GM12878 (cell line): Measurements from ENCODE around the gene LYZL2. TPM values are rescaled to one million over a fixed set of nuclear protein-coding genes. Genes with fewer than 3 reads are reported as not detected.

ENCODE experiments used
- ATAC-seq: fragments of 200-7000 bp; cut with Tn5 transposase; 3 replicates; pipeline ENCODE4 v1.9.1; 2020; ENCODE audit warnings: mild to moderate bottlenecking, moderate library complexity
- BruUV-seq: library from RNA; stranded (reverse); fragments of 400-500 nt; replicated peaks from 2 replicates; lab custom pipeline; 2021; lab: Mats Ljungman, UMichigan
- CTCF ChIA-PET: fragments of 300-600 bp; sonication (Branson Sonifier 250); formaldehyde crosslinking; extraction: SDS; loops from one replicate; lab custom pipeline; 2021; ENCODE audit warnings: inconsistent platforms; lab: Yijun Ruan, JAX
- POLR2A ChIA-PET: fragments of 350-600 bp; formaldehyde crosslinking; extraction: SDS; loops from one replicate; lab custom pipeline; 2021; ENCODE audit warnings: inconsistent platforms; lab: Charles Lee
- RAD21 ChIA-PET: fragments of 300-600 bp; sonication (Branson Sonifier 250); formaldehyde crosslinking; loops from one replicate; lab custom pipeline; 2023; ENCODE audit warnings: antibody characterized with exemption; ENCODE audit not compliant: unreplicated experiment; lab: Charles Lee
- SMC1A ChIA-PET: fragments of 300-600 bp; sonication (Branson Sonifier 250); formaldehyde crosslinking; loops from one replicate; lab custom pipeline; 2023; ENCODE audit not compliant: unreplicated experiment, uncharacterized antibody; lab: Charles Lee
- DNase-seq: peaks from one replicate; pipeline ENCODE4 v3.0.0-alpha.2; 2011; ENCODE audit warnings: low read depth, low spot score
- FAIRE-seq: peaks from 3 replicates; lab custom pipeline; 2011; peaks lifted over from hg19 to GRCh38; lab: Jason Lieb, UNC
- H2AFZ ChIP-seq: 2 replicates; pipeline ENCODE4 v1.6.0; 2011; ENCODE audit warnings: low read depth, low read length, control low read depth; ENCODE audit not compliant: control insufficient read depth
- H3K27ac ChIP-seq: 2 replicates; pipeline ENCODE4 v1.5.1; 2011; ENCODE audit warnings: control low read depth; ENCODE audit not compliant: control insufficient read depth, insufficient read depth
- H3K27me3 ChIP-seq, 2 experiments: replicated peaks in 1 of 2; 2 replicates each; pipeline versions ENCODE4 v1.6.0 to v1.6.1; 2011; ENCODE audit warnings: low read length in 1 of 2; ENCODE audit not compliant: control insufficient read depth in 2 of 2, insufficient read depth in 2 of 2
- H3K36me3 ChIP-seq, 2 experiments: 2 replicates each; pipeline ENCODE4 v1.5.1; 2011; ENCODE audit warnings: low read length in 1 of 2; ENCODE audit not compliant: control insufficient read depth in 2 of 2, insufficient read depth in 2 of 2
- H3K4me1 ChIP-seq: 2 replicates; pipeline ENCODE4 v1.6.1; 2011; ENCODE audit warnings: mild to moderate bottlenecking, low read length, moderate library complexity, mixed read lengths; ENCODE audit not compliant: control insufficient read depth, insufficient read depth
- H3K4me2 ChIP-seq: 2 replicates; pipeline ENCODE4 v1.6.0; 2011; ENCODE audit warnings: control low read depth; ENCODE audit not compliant: control insufficient read depth, insufficient read depth
- H3K4me3 ChIP-seq: fragments of 200-600 bp; sonication (generic); 2 replicates; pipeline ENCODE4 v1.5.1; 2016
- H3K79me2 ChIP-seq: 2 replicates; pipeline ENCODE4 v1.6.0; 2011; ENCODE audit warnings: low read length; ENCODE audit not compliant: control insufficient read depth, insufficient read depth
- H3K9ac ChIP-seq: 2 replicates; pipeline ENCODE4 v1.8.0; 2011; ENCODE audit warnings: low read length, control low read depth, mixed read lengths; ENCODE audit not compliant: control insufficient read depth, insufficient read depth
- H3K9me3 ChIP-seq: replicated peaks from 3 replicates; pipeline ENCODE4 v1.5.1; 2011; ENCODE audit warnings: mild to moderate bottlenecking, low read length; ENCODE audit not compliant: control insufficient read depth, insufficient read depth
- H4K20me1 ChIP-seq: 2 replicates; pipeline ENCODE4 v1.6.0; 2011; ENCODE audit not compliant: control insufficient read depth, insufficient read depth
- BMI1 ChIP-seq: fragments of 450-650 bp; IDR thresholded peaks from 2 replicates; pipeline ENCODE4 v1.6.1; 2016; ENCODE audit warnings: mild to moderate bottlenecking, moderate library complexity, borderline replicate concordance
- CHD4 ChIP-seq: fragments of 200-600 bp; sonication (generic); IDR thresholded peaks from 2 replicates; pipeline ENCODE4 v1.6.1; 2016; ENCODE audit warnings: mild to moderate bottlenecking
- CREM ChIP-seq: IDR thresholded peaks from 2 replicates; pipeline ENCODE4 v1.6.1; 2014; ENCODE audit warnings: antibody characterized with exemption, low read depth
- HDAC6 ChIP-seq: fragments of 200-600 bp; sonication (generic); IDR thresholded peaks from one replicate; pipeline ENCODE4 v1.8.0; 2017; ENCODE audit warnings: antibody characterized with exemption; ENCODE audit not compliant: unreplicated experiment
- IRF4 ChIP-seq: IDR thresholded peaks from 2 replicates; pipeline ENCODE4 v1.6.1; 2011; ENCODE audit warnings: low read depth, low read length
- KAT2A ChIP-seq: conservative IDR thresholded peaks from 2 replicates; pipeline ENCODE4 v1.6.1; 2011; ENCODE audit warnings: low read depth, low read length; ENCODE audit not compliant: control insufficient read depth
- PAX8 ChIP-seq: fragments of 450-650 bp; IDR thresholded peaks from 2 replicates; pipeline ENCODE4 v1.6.1; 2017; ENCODE audit warnings: mild to moderate bottlenecking, moderate library complexity
- RAD21 ChIP-seq: IDR thresholded peaks from 2 replicates; pipeline ENCODE4 v1.6.1; 2011; ENCODE audit warnings: mild to moderate bottlenecking, low read depth, low read length, moderate library complexity; ENCODE audit not compliant: insufficient read depth
- RB1 ChIP-seq: fragments of 450-650 bp; formaldehyde crosslinking; IDR thresholded peaks from 2 replicates; pipeline ENCODE4 v1.6.1; 2017; ENCODE audit warnings: mild to moderate bottlenecking, borderline replicate concordance
- SIN3A ChIP-seq: IDR thresholded peaks from 2 replicates; pipeline ENCODE4 v1.6.1; 2012; ENCODE audit warnings: low read depth, low read length, improper control_type of control experiment
- SMC3 ChIP-seq: IDR thresholded peaks from 2 replicates; pipeline ENCODE4 v1.6.1; 2011; ENCODE audit warnings: low read length, improper control_type of control experiment, borderline replicate concordance
- SP1 ChIP-seq: IDR thresholded peaks from one replicate; pipeline ENCODE4 v1.6.1; 2011; ENCODE audit warnings: low read depth, low read length
- TCF3 ChIP-seq: IDR thresholded peaks from 2 replicates; pipeline ENCODE4 v1.6.1; 2012; ENCODE audit warnings: low read depth, mild to moderate bottlenecking, low read length, borderline replicate concordance; ENCODE audit not compliant: insufficient read depth
- ZNF384 ChIP-seq: IDR thresholded peaks from 2 replicates; pipeline ENCODE4 v1.6.1; 2012; ENCODE audit warnings: low read depth, mild to moderate bottlenecking, low read length, improper control_type of control experiment, borderline replicate concordance
- ZNF622 ChIP-seq: fragments of 450-650 bp; IDR thresholded peaks from 2 replicates; pipeline ENCODE4 v1.6.1; 2017; ENCODE audit warnings: mild to moderate bottlenecking, inconsistent platforms
- WGBS: methylation state at CpG from one replicate; pipeline ENCODE4 v1.1.6; 2016; ENCODE audit warnings: low lambda C conversion rate; ENCODE audit not compliant: insufficient replicate concordance, insufficient coverage; ENCODE audit errors: missing lambda C conversion rate; 5-methylcytosine and 5-hydroxymethylcytosine counted together
- in situ Hi-C: fragments of 300-500 bp; cut with MboI; formaldehyde crosslinking; loops from 9 replicates; pipeline ENCODE4 v1.14.3; 2018; ENCODE audit warnings: mixed read lengths
- intact Hi-C: fragments of 100-400 bp; cut with micrococcal nuclease; formaldehyde crosslinking; loops from one replicate; pipeline ENCODE4 v1.14.2; 2022; ENCODE audit not compliant: unreplicated experiment
- polyA plus RNA-seq, 11 experiments: library from polyadenylated mRNA; depleted of rRNA in 4 of 11; unstranded in 6 of 11; stranded (reverse) in 5 of 11; fragments of >200 nt; fragmentation: Nextera tagmentation in 4 of 11; fragmentation: Illumina TruSeq in 1 of 11; extraction: Ambion mirVana in 4 of 11; extraction: Trizol in 1 of 11; gene quantifications; 1 replicate in 1 of 11; 2 replicates in 10 of 11; pipeline versions ENCODE4 v1.2.1 to v1.2.3, GENCODE V29; 2011 to 2016; ENCODE audit warnings: inconsistent platforms in 2 of 11, missing spikeins in 2 of 11, low read depth in 1 of 11
- total RNA-seq, 4 experiments: library from RNA; depleted of rRNA in 3 of 4; stranded (reverse); fragments of >200 nt in 3 of 4; fragmentation: Illumina TruSeq in 1 of 4; extraction: Trizol in 1 of 4; gene quantifications; 2 replicates each; pipeline versions ENCODE4 v1.2.1 to v1.2.3, GENCODE V29; 2013 to 2021
- TF ChIP-seq, protein P1 (sequence below): fragments of 450-650 bp; IDR thresholded peaks from 2 replicates; pipeline ENCODE4 v1.6.1; 2014; ENCODE audit warnings: mild to moderate bottlenecking
- TF ChIP-seq, protein P2 (sequence below): fragments of 450-650 bp; IDR thresholded peaks from 2 replicates; pipeline ENCODE4 v1.6.1; 2017; ENCODE audit warnings: borderline replicate concordance
- TF ChIP-seq, protein P3 (sequence below): IDR thresholded peaks from 2 replicates; pipeline ENCODE4 v1.6.1; 2011; ENCODE audit warnings: borderline replicate concordance, low read depth, mild to moderate bottlenecking, moderate library complexity, low read length; ENCODE audit not compliant: insufficient read depth, poor library complexity, severe bottlenecking

Gene LYZL2
- total and polyA plus RNA-seq, 10 of the 15 experiments (the other 5 are each of a cell fraction or from before 2014, with no cell fraction given): not detected

DNA sequence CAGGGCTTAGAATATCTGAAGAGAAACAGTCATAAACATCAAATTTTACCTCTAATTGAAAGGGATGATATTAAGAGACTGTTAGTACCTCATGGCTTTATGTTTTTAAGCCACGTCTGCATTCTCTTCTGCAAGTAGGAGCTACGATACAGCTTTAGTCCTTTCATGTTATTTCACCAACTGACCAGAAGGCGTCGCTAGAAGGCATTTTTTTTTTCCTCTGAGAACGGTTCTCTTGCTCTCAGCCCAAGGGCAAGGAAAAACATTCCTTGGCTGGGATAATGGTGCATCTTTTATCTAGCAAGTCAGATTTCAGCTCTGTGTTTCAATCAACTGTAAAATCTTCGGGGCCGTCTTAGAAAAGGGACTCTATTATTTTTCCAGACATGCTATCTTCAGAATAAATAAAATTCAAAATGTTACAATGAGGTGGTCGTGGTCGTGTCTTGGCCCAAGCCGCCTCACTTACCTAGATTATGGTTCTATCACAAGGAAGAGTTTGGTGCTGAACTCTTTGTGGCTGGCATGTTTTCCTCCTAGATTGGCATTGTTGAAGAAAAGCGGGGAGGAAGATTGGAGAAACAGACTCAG lies 41.6 kb upstream of the LYZL2 start:
- CTCF ChIA-PET: interaction anchor here (0.6 to 3.9 kb wide), 38 partner anchors 11 to 1191 kb away, joined by 3 to 50 read pairs (median 5); no protein-coding TSS in a partner anchor
- H3K36me3 ChIP-seq: no peaks in the 10 kb centered on the region
- in situ Hi-C loops: loop anchor here (5.0 kb wide), 1 partner anchor 1159 kb away; no protein-coding TSS in a partner anchor
- no peaks in the 10 kb centered on the region for H3K27me3 ChIP-seq
- no TSS peak for BruUV-seq
- peaks cover 10% of the 10 kb centered on the region for H3K4me1 ChIP-seq
- H3K9me3 ChIP-seq: no peaks in the 10 kb centered on the region
- ATAC-seq (peak; percentile 78), DNase-seq (no peak), FAIRE-seq (peak; percentile 96)
- no peak overlapping the region for H3K9ac ChIP-seq
- no peak overlapping the region for H3K4me3 ChIP-seq
- peak overlapping the region; percentile 22; the same call in 1 of the 2 replicates for H3K4me2 ChIP-seq
- POLR2A ChIA-PET: interaction anchor here (0.5 to 0.6 kb wide), 2 partner anchors 359 to 846 kb away, joined by 3 to 4 read pairs; no protein-coding TSS in a partner anchor
- peak overlapping the region; percentile 65; the same call in 1 of the 2 replicates for H2AFZ ChIP-seq
- intact Hi-C loops: no loop called here
- WGBS: 30% methylated on average over 11 of the region's 11 CpGs
- SMC1A ChIA-PET: interaction anchor here (0.6 to 5.0 kb wide), 18 partner anchors 10 to 1038 kb away, joined by 3 to 30 read pairs (median 4); no protein-coding TSS in a partner anchor
- no peaks in the 10 kb centered on the region for H4K20me1 ChIP-seq
- RAD21 ChIA-PET: interaction anchor here (0.6 to 2.0 kb wide), 12 partner anchors 10 to 1137 kb away, joined by 3 to 9 read pairs (median 4); no protein-coding TSS in a partner anchor
- no peaks in the 10 kb centered on the region for H3K79me2 ChIP-seq
- H3K27ac ChIP-seq: no peak overlapping the region
- TF ChIP-seq, protein P1, sequence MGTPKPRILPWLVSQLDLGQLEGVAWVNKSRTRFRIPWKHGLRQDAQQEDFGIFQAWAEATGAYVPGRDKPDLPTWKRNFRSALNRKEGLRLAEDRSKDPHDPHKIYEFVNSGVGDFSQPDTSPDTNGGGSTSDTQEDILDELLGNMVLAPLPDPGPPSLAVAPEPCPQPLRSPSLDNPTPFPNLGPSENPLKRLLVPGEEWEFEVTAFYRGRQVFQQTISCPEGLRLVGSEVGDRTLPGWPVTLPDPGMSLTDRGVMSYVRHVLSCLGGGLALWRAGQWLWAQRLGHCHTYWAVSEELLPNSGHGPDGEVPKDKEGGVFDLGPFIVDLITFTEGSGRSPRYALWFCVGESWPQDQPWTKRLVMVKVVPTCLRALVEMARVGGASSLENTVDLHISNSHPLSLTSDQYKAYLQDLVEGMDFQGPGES: no peak
- peak; percentile 73 for TF ChIP-seq RAD21
- TF ChIP-seq SIN3A: no peak
- TF ChIP-seq PAX8: no peak
- TF ChIP-seq ZNF384: 0 out of 2 replicates have a peak, but pooled peaks have one; percentile 24
- no peak for TF ChIP-seq BMI1
- TF ChIP-seq TCF3: no peak
- no peak for TF ChIP-seq ZNF622
- no peak for TF ChIP-seq RB1
- TF ChIP-seq CHD4: no peak
- TF ChIP-seq IRF4: no peak
- TF ChIP-seq, protein P2, sequence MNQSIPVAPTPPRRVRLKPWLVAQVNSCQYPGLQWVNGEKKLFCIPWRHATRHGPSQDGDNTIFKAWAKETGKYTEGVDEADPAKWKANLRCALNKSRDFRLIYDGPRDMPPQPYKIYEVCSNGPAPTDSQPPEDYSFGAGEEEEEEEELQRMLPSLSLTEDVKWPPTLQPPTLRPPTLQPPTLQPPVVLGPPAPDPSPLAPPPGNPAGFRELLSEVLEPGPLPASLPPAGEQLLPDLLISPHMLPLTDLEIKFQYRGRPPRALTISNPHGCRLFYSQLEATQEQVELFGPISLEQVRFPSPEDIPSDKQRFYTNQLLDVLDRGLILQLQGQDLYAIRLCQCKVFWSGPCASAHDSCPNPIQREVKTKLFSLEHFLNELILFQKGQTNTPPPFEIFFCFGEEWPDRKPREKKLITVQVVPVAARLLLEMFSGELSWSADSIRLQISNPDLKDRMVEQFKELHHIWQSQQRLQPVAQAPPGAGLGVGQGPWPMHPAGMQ: no peak
- TF ChIP-seq HDAC6: no peak
- TF ChIP-seq KAT2A: no peak
- TF ChIP-seq SMC3: peak; percentile 41; the same call in 1 of the 2 replicates
- TF ChIP-seq CREM: no peak
- TF ChIP-seq SP1: no peak
- TF ChIP-seq, protein P3, sequence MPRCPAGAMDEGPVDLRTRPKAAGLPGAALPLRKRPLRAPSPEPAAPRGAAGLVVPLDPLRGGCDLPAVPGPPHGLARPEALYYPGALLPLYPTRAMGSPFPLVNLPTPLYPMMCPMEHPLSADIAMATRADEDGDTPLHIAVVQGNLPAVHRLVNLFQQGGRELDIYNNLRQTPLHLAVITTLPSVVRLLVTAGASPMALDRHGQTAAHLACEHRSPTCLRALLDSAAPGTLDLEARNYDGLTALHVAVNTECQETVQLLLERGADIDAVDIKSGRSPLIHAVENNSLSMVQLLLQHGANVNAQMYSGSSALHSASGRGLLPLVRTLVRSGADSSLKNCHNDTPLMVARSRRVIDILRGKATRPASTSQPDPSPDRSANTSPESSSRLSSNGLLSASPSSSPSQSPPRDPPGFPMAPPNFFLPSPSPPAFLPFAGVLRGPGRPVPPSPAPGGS: no peak
